HFFc6 (cell line): ENCODE data around the gene GPR148. TPM values are rescaled to one million over a fixed set of nuclear protein-coding genes. Genes with fewer than 3 reads are reported as not detected.

Experiments
- DNase-seq: peaks from one replicate; pipeline ENCODE4 v3.0.0-alpha.2; 2018
- H3K27ac Mint-ChIP-seq: 2 replicates; pipeline ENCODE4 v1.8.0; 2020; ENCODE audit warnings: mild to moderate bottlenecking, mixed read lengths
- H3K27me3 Mint-ChIP-seq: 2 replicates; pipeline ENCODE4 v1.8.0; 2021; ENCODE audit warnings: mild to moderate bottlenecking, moderate library complexity, mixed read lengths; ENCODE audit not compliant: insufficient read depth
- H3K36me3 Mint-ChIP-seq: 2 replicates; pipeline ENCODE4 v1.8.0; 2021; ENCODE audit warnings: low read depth, mixed read lengths
- H3K4me1 Mint-ChIP-seq: 2 replicates; pipeline ENCODE4 v1.8.0; 2020; ENCODE audit warnings: low read depth, mixed read lengths
- H3K4me3 Mint-ChIP-seq: 2 replicates; pipeline ENCODE4 v1.8.0; 2020; ENCODE audit warnings: mild to moderate bottlenecking, moderate library complexity, mixed read lengths
- H3K9me3 Mint-ChIP-seq: 2 replicates; pipeline ENCODE4 v1.8.0; 2020; ENCODE audit warnings: mild to moderate bottlenecking, mixed read lengths
- CTCF ChIP-seq: fragments of 200-600 bp; sonication (generic); IDR thresholded peaks from 2 replicates; pipeline ENCODE4 v1.5.0; 2021; ENCODE audit warnings: antibody characterized with exemption, mild to moderate bottlenecking
- total RNA-seq, 6 experiments: library from RNA; stranded (reverse); fragmentation: NEBNext Ultra II Directional; extraction: Animal tissue kit (Norgen Biotek cat#: 25700); gene quantifications; 2 replicates in 1 of 6; 3 replicates in 5 of 6; pipeline ENCODE4 v1.2.3, GENCODE V29; 2021

The GPR148 gene
- total RNA-seq, 6 experiments from 2014 or later = not detected

- Mint-ChIP-seq H3K9me3 (peaks cover 29% of the 10 kb centered on the region), H3K27me3 (peaks cover 2% of the 10 kb centered on the region), H3K4me3 (no peak overlapping the region), H3K36me3 (no peaks in the 10 kb centered on the region), H3K27ac (no peak overlapping the region), H3K4me1 (no peaks in the 10 kb centered on the region)
- no peak for DNase-seq
- TF ChIP-seq CTCF = no peak
Observed at GRCh38 chr2:130762031-130762909, 33.4 kb downstream of the GPR148 start.

- Mint-ChIP-seq H3K4me1 (no peaks in the 10 kb centered on the region), H3K27ac (no peak overlapping the region), H3K27me3 (no peaks in the 10 kb centered on the region; the same call in none of the 2 replicates), H3K9me3 (peaks cover 28% of the 10 kb centered on the region), H3K4me3 (no peak overlapping the region), H3K36me3 (no peaks in the 10 kb centered on the region)
- DNase-seq = no peak
- no peak for TF ChIP-seq CTCF
Observed at GRCh38 chr2:130762910-130763385, 34.1 kb downstream of the GPR148 start.

DNA sequence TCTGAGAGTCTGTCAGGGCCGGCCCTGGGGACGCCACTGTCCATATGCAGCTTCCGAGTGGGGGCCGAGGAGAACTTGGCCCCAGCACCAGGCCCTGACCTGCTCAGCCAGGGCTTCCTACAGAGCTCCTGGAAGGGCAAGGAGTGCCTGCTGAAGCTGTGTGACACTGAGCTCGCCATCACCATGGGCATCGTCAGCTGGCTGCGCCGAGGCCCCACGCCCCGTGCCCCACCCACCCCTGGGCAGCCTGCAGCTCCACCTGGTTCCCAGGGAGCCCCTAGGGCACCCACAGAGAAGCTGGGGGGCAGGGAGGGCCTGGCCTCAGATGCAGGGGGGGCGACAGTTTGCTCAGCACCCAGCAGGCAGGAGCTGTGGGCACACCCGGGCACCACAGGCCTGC is 34.5 kb downstream of the GPR148 start:
- H3K4me1 Mint-ChIP-seq = no peaks in the 10 kb centered on the region
- no peaks in the 10 kb centered on the region; the same call in none of the 2 replicates for H3K27me3 Mint-ChIP-seq
- peaks cover 30% of the 10 kb centered on the region for H3K9me3 Mint-ChIP-seq
- no peak for TF ChIP-seq CTCF
- no peak for DNase-seq
- H3K27ac Mint-ChIP-seq = no peak overlapping the region
- no peak overlapping the region for H3K4me3 Mint-ChIP-seq
- no peaks in the 10 kb centered on the region for H3K36me3 Mint-ChIP-seq

DNA sequence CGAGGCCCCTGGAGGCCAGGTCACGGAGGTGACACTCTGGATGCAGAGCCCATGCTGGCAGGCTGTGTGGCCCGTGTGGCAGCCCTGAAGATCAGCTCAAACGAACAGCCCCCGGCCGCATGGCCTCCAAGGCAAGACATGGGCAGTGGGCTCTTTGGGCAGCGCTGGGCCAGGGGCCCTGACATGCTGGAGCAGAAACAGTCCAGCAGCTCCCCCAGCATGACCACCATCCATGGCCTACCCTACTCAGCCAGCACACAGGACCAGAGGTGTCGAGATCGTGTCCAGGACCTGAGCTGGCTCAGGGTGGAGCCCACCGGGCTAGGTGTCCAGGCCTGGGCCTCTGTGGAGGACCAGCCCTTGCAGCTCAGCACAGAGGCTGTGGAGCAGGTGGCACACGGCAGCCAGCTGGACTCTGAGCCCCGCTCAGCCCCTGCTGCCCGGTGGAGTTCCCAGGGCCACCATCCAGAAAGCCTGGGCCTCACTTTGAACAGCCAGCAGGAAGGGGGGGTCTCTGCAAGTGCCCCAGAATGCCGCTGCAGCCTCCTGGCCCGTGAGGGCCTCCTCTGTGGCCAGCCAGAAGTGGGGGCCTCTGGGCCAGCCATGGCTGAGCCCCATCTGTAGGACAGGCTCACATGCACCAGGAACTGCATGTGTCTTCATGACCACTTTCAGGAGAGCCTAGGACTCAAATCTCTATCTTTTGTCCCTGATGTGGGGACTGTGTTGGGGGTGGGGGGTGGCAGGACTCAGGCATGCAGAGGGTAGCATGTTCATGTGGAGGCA is 35.4 kb downstream of the GPR148 start:
- Mint-ChIP-seq H3K27ac (no peak overlapping the region), H3K4me3 (no peak overlapping the region), H3K4me1 (no peaks in the 10 kb centered on the region), H3K9me3 (peaks cover 30% of the 10 kb centered on the region), H3K27me3 (peaks cover 4% of the 10 kb centered on the region), H3K36me3 (no peaks in the 10 kb centered on the region)
- no peak for DNase-seq
- no peak for TF ChIP-seq CTCF

GRCh38 chr2:130764821-130765115 is 35.9 kb downstream of the GPR148 start:
- H3K4me3 Mint-ChIP-seq = no peak overlapping the region
- H3K4me1 Mint-ChIP-seq = no peaks in the 10 kb centered on the region
- H3K36me3 Mint-ChIP-seq = no peaks in the 10 kb centered on the region
- peaks cover 30% of the 10 kb centered on the region for H3K9me3 Mint-ChIP-seq
- DNase-seq = no peak
- H3K27ac Mint-ChIP-seq = no peak overlapping the region
- H3K27me3 Mint-ChIP-seq = peaks cover 4% of the 10 kb centered on the region
- no peak for TF ChIP-seq CTCF
